ENCODE results near the gene HOMER1.
"Not testable (repeated sequence)": the region's sequence is repeated elsewhere in the genome, so short reads cannot be mapped to it uniquely, and the experiment has no call there.

Gene HOMER1

GRCh38 chr5:79408028-79408427 lies 105.9 kb downstream of the HOMER1 start:
- DNase-seq: no peak

GRCh38 chr5:79407591-79407990 lies 106.3 kb downstream of the HOMER1 start:
- no peak for DNase-seq

GRCh38 chr5:79401216-79401615 lies 112.7 kb downstream of the HOMER1 start:
- no peak for DNase-seq

GRCh38 chr5:79399046-79399445 lies 114.9 kb downstream of the HOMER1 start:
- no peak for DNase-seq

DNA sequence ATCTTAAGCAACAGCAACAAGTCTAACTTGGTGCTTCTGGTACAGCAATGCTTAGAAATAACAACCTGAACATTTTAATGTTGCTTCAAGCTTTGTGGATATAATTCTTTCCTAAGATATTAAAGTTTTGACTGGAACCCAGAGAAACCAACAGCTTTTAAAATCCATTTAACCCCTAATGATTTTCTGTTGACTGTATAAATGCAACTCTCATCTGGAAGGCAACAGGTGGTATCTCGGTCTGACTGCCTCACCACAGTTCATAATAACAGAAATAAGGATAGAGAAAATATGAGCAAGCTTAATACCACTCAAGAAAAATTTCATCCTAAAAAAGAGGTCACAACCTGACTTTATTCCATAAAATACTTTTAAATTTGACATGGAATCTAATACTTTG lies 116.9 kb downstream of the HOMER1 start:
- DNase-seq: no peak

- no peak for DNase-seq
Measured at GRCh38 chr5:79396265-79396664, 117.7 kb downstream of the HOMER1 start.

DNA sequence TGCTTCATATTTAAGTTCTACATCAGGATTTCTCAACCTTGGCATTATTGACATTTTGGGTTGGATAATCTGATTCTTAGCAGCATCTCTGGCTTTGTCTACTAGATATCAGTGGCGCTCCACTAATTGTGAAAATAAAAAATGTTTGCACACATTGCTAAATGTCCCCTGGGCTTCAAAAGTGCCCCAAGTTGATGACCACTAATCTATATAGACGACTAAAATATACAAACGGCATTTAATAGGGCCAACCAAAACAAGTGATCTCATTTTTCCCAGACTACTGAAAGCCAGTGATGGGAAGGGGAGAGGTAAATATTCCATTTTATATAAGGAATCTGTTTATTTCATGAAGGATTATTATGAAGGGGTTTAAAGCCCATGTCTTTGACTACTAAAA lies 118.6 kb downstream of the HOMER1 start:
- DNase-seq: no peak

DNA sequence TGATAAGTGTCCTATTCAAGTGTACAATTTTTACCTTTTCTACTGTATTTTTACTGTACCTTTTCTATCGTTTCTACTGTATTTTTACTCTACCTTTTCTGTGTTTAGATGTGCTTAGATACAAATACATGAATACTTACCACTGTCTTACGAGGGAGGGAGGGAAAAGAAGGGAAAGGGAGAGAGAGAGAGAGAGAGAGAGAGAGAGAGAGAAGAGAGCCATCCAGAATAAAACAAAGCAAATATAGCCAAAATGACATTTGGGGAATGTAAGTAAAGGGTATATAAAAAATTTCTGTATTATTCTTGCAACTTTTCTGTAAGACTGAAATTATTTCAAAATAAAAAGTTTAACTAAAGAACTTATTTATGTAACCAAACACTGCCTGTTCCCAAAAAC lies 121.2 kb downstream of the HOMER1 start:
- DNase-seq: no peak

GRCh38 chr5:79386679-79387078 lies 127.3 kb downstream of the HOMER1 start:
- no peak for DNase-seq

DNA sequence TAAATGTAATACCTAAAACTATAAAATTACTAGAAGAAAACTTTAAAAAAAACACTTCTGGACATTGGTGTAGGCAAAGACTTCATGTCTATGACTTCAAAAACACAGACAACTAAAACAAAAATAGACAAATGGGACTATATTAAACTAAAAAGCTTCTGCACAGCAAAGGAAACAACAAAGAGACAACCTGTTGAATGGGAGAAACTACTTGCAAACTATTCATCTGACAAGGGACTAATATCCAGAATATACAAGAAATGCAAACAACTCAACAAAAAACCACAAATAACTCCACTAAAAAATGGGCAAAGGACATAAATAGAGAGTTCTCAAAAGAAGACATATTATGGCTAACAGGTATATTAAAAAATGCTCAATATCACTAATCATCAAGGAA lies 128.8 kb downstream of the HOMER1 start:
- DNase-seq: not testable (repeated sequence)

DNA sequence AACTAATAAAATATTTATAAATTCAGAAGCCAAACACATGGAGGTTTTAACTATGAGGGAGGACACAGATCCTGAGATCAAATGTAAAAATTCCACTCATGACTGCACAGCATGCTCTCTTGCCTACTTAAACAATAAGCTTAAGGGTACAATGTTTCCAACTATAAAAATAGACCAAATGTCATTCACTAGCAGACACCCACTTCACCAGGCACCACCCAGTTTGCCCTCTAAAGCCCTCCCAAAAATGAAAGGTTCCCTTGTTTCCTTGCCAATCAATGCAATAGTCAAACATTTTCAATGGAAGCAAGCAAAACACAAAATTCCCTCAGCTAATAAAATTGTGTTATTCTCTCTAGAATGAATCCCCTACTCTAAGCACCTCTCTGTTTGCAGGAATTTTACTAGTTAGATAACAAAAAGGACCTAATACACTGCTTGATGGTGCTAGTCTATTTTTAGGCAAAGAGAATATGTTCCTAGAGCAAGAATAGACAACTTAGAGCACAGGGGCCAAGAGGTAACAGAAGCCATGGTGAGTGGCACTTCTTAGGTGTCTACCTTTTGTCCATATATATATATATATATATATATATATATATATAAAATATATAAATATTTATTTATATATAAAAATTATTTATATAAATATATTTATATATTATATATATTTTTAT lies 135.3 kb downstream of the HOMER1 start:
- DNase-seq: no peak

DNA sequence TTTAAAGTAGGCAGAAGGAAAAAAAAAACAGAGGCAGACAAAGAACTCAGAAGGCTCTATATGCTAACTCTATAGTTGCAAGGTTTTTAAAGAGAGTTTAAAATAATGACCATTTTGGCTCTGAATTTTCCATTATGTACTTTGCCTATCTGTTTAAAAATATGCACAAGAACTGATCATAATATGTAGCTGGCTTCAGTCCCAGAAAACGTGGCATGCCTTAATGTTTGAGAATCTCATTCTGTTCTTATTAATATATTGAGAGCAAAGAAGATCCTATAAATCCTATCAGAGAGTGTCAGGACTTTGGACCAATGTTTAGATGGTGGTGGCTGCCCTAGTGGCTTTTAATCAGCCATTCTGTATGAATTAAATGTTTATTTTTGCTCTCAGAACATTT lies 156.5 kb downstream of the HOMER1 start:
- DNase-seq: no peak

DNA sequence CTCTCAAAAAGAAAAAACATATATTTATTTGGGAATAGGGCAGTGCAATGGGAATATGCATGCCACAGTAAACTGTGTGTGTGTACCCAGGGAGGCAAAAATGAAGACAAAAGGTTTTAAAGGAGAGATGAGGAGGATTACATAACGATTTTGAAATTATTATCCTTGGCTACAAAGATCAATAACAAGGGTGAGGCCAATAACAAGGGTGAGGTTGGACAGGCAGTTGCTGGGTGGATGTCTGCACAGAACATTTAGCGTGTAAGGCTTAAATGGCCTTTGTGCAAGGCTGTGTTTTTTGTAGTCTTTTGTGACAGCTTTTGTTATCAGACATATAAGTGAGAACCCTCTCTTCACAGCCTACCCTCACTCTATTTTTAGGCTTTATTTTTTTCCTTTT lies 164.1 kb downstream of the HOMER1 start:
- DNase-seq: no peak

- no peak for DNase-seq
Measured at GRCh38 chr5:79349047-79349446, 164.9 kb downstream of the HOMER1 start.

GRCh38 chr5:79346420-79346824 lies 167.5 kb downstream of the HOMER1 start:
- DNase-seq: no peak

GRCh38 chr5:79333852-79334557 lies 179.9 kb downstream of the HOMER1 start:
- DNase-seq: no peak

GRCh38 chr5:79330071-79330470 lies 183.9 kb downstream of the HOMER1 start:
- DNase-seq: no peak

DNA sequence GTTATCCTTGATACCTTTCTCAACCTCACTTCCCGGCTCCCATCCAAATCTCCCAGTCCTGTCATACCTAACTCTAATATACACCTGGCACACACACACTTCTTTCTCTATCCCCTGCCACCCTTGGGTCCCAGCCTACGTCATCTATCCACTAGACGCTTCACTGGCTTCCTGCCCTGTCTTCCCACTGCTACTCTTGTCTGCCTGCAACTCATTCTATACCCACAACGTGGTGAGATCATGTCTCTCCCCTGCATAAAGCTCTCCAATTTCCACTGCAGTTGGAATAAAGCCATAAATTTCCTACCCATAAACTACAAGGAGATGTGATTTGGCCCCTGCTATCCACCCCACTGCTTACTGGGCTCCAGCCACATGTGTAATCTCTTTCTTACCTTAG lies 184.5 kb downstream of the HOMER1 start:
- no peak for DNase-seq
